ENCODE measurements around the gene SEZ6L.

GRCh38 chr22:26141831-26142230, 27.4 kb upstream of the SEZ6L start:
- TF ChIP-seq EZH2 (IDR thresholded peaks at IDR 0.05; ENCODE audit: borderline replicate concordance, low read length) (no peak), CTCF (IDR thresholded peaks at IDR 0.05; ENCODE audit: low read length) (no peak)
